HepG2 (cell line): ENCODE data around the gene LRP1-AS. TPM values are rescaled to one million over a fixed set of nuclear protein-coding genes. Genes with fewer than 3 reads are reported as not detected.

ENCODE experiments used
- ATAC-seq: fragments of 200-7000 bp; cut with Tn5 transposase; 3 replicates; pipeline ENCODE4 v1.9.1; 2020; ENCODE audit warnings: mild to moderate bottlenecking, moderate library complexity
- BruUV-seq: library from RNA; stranded (reverse); fragments of 400-500 nt; replicated peaks from 2 replicates; lab custom pipeline; 2021; lab: Mats Ljungman, UMichigan
- CTCF ChIA-PET: fragments of 300-600 bp; formaldehyde crosslinking; extraction: SDS; loops from one replicate; lab custom pipeline; 2021; ENCODE audit warnings: low total read pairs, inconsistent platforms, low intra/inter-chr PET ratio; lab: Yijun Ruan, JAX
- POLR2A ChIA-PET: fragments of 350-600 bp; sonication (Branson Sonifier 250); formaldehyde crosslinking; loops from one replicate; lab custom pipeline; 2020; ENCODE audit warnings: antibody characterized with exemption, inconsistent platforms; lab: Yijun Ruan, JAX
- DNase-seq: peaks from one replicate; pipeline ENCODE4 v3.0.0-alpha.2; 2015; ENCODE audit warnings: low spot score
- FAIRE-seq: peaks from 3 replicates; lab custom pipeline; 2011; peaks lifted over from hg19 to GRCh38; lab: Jason Lieb, UNC
- H2AFZ ChIP-seq: one replicate; pipeline ENCODE4 v1.6.1; 2011; ENCODE audit warnings: low read length, inconsistent platforms
- H3K27ac ChIP-seq: fragments of 300-600 bp; 3 replicates; pipeline ENCODE4 v1.8.0; 2011; ENCODE audit warnings: mixed run types, mild to moderate bottlenecking, mixed read lengths, low read length, inconsistent platforms; ENCODE audit not compliant: insufficient read depth; ENCODE audit errors: extremely low read length
- H3K27me3 ChIP-seq, 2 experiments: fragments of 200-600 bp in 1 of 2; 2 replicates in 1 of 2; 3 replicates in 1 of 2; pipeline versions ENCODE4 v1.6.0 to v1.8.0; 2011; ENCODE audit warnings: low read length in 2 of 2, mild to moderate bottlenecking in 2 of 2, moderate library complexity in 2 of 2, inconsistent platforms in 1 of 2; ENCODE audit not compliant: insufficient read depth in 2 of 2, control insufficient read depth in 1 of 2
- H3K36me3 ChIP-seq, 2 experiments: fragments of 200-600 bp in 1 of 2; replicated peaks in 1 of 2; 2 replicates in 1 of 2; 3 replicates in 1 of 2; pipeline versions ENCODE4 v1.5.1 to v1.8.0; 2011; ENCODE audit warnings: low read length in 2 of 2, inconsistent platforms in 1 of 2; ENCODE audit not compliant: insufficient read depth in 2 of 2, control insufficient read depth in 1 of 2
- H3K4me1 ChIP-seq: 2 replicates; pipeline ENCODE4 v1.5.1; 2012; ENCODE audit warnings: low read length, inconsistent platforms; ENCODE audit not compliant: insufficient read depth
- H3K4me2 ChIP-seq: 2 replicates; pipeline ENCODE4 v1.6.0; 2011; ENCODE audit warnings: low read depth, low read length, inconsistent platforms
- H3K4me3 ChIP-seq, 3 experiments: fragments of 200-600 bp in 1 of 3; sonication (generic), shearing (Covaris generic) in 1 of 3; replicated peaks in 1 of 3; 2 replicates each; pipeline ENCODE4 v1.5.1; 2011 to 2016; ENCODE audit warnings: low read length in 3 of 3, inconsistent platforms in 2 of 3, low read depth in 2 of 3, mild to moderate bottlenecking in 2 of 3, control low read depth in 1 of 3, mixed read lengths in 1 of 3; ENCODE audit not compliant: insufficient read depth in 1 of 3
- H3K79me2 ChIP-seq: one replicate; pipeline ENCODE4 v1.6.1; 2011; ENCODE audit warnings: low read length, inconsistent platforms; ENCODE audit not compliant: insufficient read depth
- H3K9ac ChIP-seq: 2 replicates; pipeline ENCODE4 v1.6.0; 2011; ENCODE audit warnings: mild to moderate bottlenecking, low read depth, low read length, inconsistent platforms; ENCODE audit not compliant: insufficient read depth
- H3K9me3 ChIP-seq: 2 replicates; pipeline ENCODE4 v1.5.1; 2012; ENCODE audit warnings: mild to moderate bottlenecking, low read length
- H4K20me1 ChIP-seq: 2 replicates; pipeline ENCODE4 v1.6.0; 2011; ENCODE audit warnings: inconsistent platforms, mild to moderate bottlenecking, low read length, moderate library complexity; ENCODE audit not compliant: insufficient read depth
- ATF5 ChIP-seq: sonication (generic); formaldehyde crosslinking; IDR thresholded peaks from 2 replicates; pipeline ENCODE4 v1.4.0; 2020; ENCODE audit warnings: mild to moderate bottlenecking, low read depth, missing genetic modification reagents
- ATF7 ChIP-seq, 2 experiments: fragments of 450-650 bp in 1 of 2; sonication (generic) in 1 of 2; formaldehyde crosslinking in 1 of 2; IDR thresholded peaks; 2 replicates each; pipeline versions ENCODE4 v1.4.0 to v1.6.1; 2016 to 2020; ENCODE audit warnings: antibody characterized with exemption in 1 of 2, mild to moderate bottlenecking in 1 of 2, missing genetic modification reagents in 1 of 2
- ELK4 ChIP-seq: sonication (generic); formaldehyde crosslinking; IDR thresholded peaks from 2 replicates; pipeline ENCODE4 v1.9.0; 2021; ENCODE audit warnings: missing genetic modification reagents, borderline replicate concordance
- EZH2 ChIP-seq: conservative IDR thresholded peaks from 2 replicates; pipeline ENCODE4 v1.6.1; 2012; ENCODE audit warnings: mild to moderate bottlenecking, low read depth, low read length, moderate library complexity
- GATAD2A ChIP-seq: IDR thresholded peaks from 2 replicates; pipeline ENCODE4 v1.6.1; 2016
- GPBP1L1 ChIP-seq: sonication (generic); formaldehyde crosslinking; IDR thresholded peaks from 2 replicates; pipeline ENCODE4 v1.5.0; 2020; ENCODE audit warnings: mild to moderate bottlenecking, missing genetic modification reagents
- KDM4B ChIP-seq: sonication (generic); formaldehyde crosslinking; IDR thresholded peaks from 2 replicates; pipeline ENCODE4 v1.4.0; 2020; ENCODE audit warnings: missing genetic modification reagents
- RBM39 ChIP-seq: fragments of 200-400 bp; formaldehyde crosslinking; IDR thresholded peaks from one replicate; pipeline ENCODE4 v1.6.1; 2018; ENCODE audit warnings: antibody characterized with exemption, mild to moderate bottlenecking, low read depth, low read length; ENCODE audit not compliant: poor library complexity, severe bottlenecking
- RXRA ChIP-seq: sonication (generic); formaldehyde crosslinking; IDR thresholded peaks from 2 replicates; pipeline ENCODE4 v1.5.1; 2020; ENCODE audit warnings: missing genetic modification reagents
- TRIM24 ChIP-seq: sonication (generic); formaldehyde crosslinking; IDR thresholded peaks from 2 replicates; pipeline ENCODE4 v1.8.0; 2022; ENCODE audit warnings: mild to moderate bottlenecking, missing genetic modification reagents
- TSC22D2 ChIP-seq: sonication (generic); formaldehyde crosslinking; IDR thresholded peaks from 2 replicates; pipeline ENCODE4 v1.5.1; 2020; ENCODE audit warnings: missing genetic modification reagents, mild to moderate bottlenecking, borderline replicate concordance
- YEATS4 ChIP-seq: sonication (generic); formaldehyde crosslinking; IDR thresholded peaks from 2 replicates; pipeline ENCODE4 v1.4.0; 2020; ENCODE audit warnings: missing genetic modification reagents, borderline replicate concordance
- YY1 ChIP-seq: IDR thresholded peaks from 2 replicates; pipeline ENCODE4 v1.6.1; 2011; ENCODE audit warnings: low read length, low read depth, moderate library complexity, mild to moderate bottlenecking; ENCODE audit not compliant: insufficient read depth, insufficient replicate concordance
- ZC3H13 ChIP-seq: sonication (generic); formaldehyde crosslinking; IDR thresholded peaks from 2 replicates; pipeline ENCODE4 v1.8.1; 2023; ENCODE audit warnings: mild to moderate bottlenecking, missing genetic modification reagents, moderate library complexity
- ZIK1 ChIP-seq: sonication (generic); formaldehyde crosslinking; IDR thresholded peaks from 2 replicates; pipeline ENCODE4 v1.5.0; 2020; ENCODE audit warnings: mild to moderate bottlenecking, low read depth, missing genetic modification reagents, borderline replicate concordance
- ZMYM2 ChIP-seq: sonication (generic); formaldehyde crosslinking; IDR thresholded peaks from 2 replicates; pipeline ENCODE4 v1.8.0; 2022; ENCODE audit warnings: mild to moderate bottlenecking, missing genetic modification reagents
- ZNF207 ChIP-seq: fragments of 450-650 bp; IDR thresholded peaks from 2 replicates; pipeline ENCODE4 v1.6.1; 2016; ENCODE audit warnings: antibody characterized with exemption, borderline replicate concordance
- ZNF512 ChIP-seq: sonication (generic); formaldehyde crosslinking; IDR thresholded peaks from 2 replicates; pipeline ENCODE4 v1.4.0; 2020; ENCODE audit warnings: mild to moderate bottlenecking, missing genetic modification reagents
- WGBS: methylation state at CpG from one replicate; pipeline ENCODE4 v1.1.6; 2017; ENCODE audit warnings: low lambda C conversion rate; 5-methylcytosine and 5-hydroxymethylcytosine counted together
- in situ Hi-C: cut with HindIII; loops from 2 replicates; pipeline ENCODE4 v1.10.0; 2017; ENCODE audit warnings: low pct_unique_long_range_greater_than_20kb; ENCODE audit not compliant: extremely low pct_ligation_motif_present
- intact Hi-C: fragments of 100-400 bp; cut with micrococcal nuclease; formaldehyde crosslinking; loops from one replicate; pipeline ENCODE4 v1.10.0; 2022; ENCODE audit not compliant: unreplicated experiment
- polyA plus RNA-seq, 8 experiments: library from polyadenylated mRNA; depleted of rRNA in 3 of 8; stranded (reverse) in 7 of 8; unstranded in 1 of 8; fragments of >200 nt; fragmentation: Illumina TruSeq in 4 of 8; extraction: Trizol in 4 of 8; gene quantifications; 2 replicates each; pipeline versions ENCODE4 v1.2.1 to v1.2.3, GENCODE V29; 2011 to 2016; ENCODE audit warnings: low read depth in 4 of 8, missing spikeins in 1 of 8, mixed read lengths in 1 of 8; ENCODE audit not compliant: insufficient read depth in 1 of 8
- total RNA-seq, 5 experiments: library from RNA; depleted of rRNA; stranded (reverse); fragments of >200 nt; fragmentation: Illumina TruSeq; extraction: Trizol; gene quantifications; 2 replicates each; pipeline ENCODE4 v1.2.3, GENCODE V29; 2016; ENCODE audit warnings: low read depth in 1 of 5

The LRP1-AS gene
- total and polyA plus RNA-seq, 2 of the 13 experiments (the other 11 are each of a cell fraction or from before 2014, with no cell fraction given) = 0.20 TPM; not detected in 1

- FAIRE-seq (peak; percentile 99), ATAC-seq (peak; percentile 88), DNase-seq (peak; percentile 99)
- in situ Hi-C loops (no loop called here), intact Hi-C loops (loop anchor here (1.0 kb wide), 3 partner anchors 10 to 96 kb away; partner anchors contain the start of gene ZBTB39)
- ChIA-PET CTCF (interaction anchor here (1.7 kb wide), 1 partner anchor 10 kb away, joined by 12 read pairs; the partner anchor contains the start of gene STAT6), POLR2A (interaction anchor here (0.5 to 13.5 kb wide), 19 partner anchors 9 to 736 kb away, joined by 3 to 309 read pairs (median 4); partner anchors contain the start of genes INHBE, LRP1, NAB2 and NEMP1)
- Histone ChIP-seq H3K9me3 (no peaks in the 10 kb centered on the region), H3K4me1 (peaks cover 44% of the 10 kb centered on the region), H3K27me3 (no peaks in the 10 kb centered on the region), H2AFZ (no peak overlapping the region), H4K20me1 (no peaks in the 10 kb centered on the region), H3K4me3 (peak overlapping the region; percentile 19 to 65 (median 34); a peak in 5 of 6 replicates), H3K9ac (peak overlapping the region; percentile 83), H3K27ac (peak overlapping the region; percentile 99), H3K79me2 (no peaks in the 10 kb centered on the region), H3K36me3 (peaks cover 11 to 15% of the 10 kb centered on the region in 2 experiments; a peak in 4 of 5 replicates), H3K4me2 (peak overlapping the region; percentile 94)
- WGBS = 3% methylated on average over 10 of the region's 15 CpGs
- no TSS peak for BruUV-seq
- TF ChIP-seq YEATS4 (CRISPR knock-in tag) = 0 out of 2 replicates have a peak, but pooled peaks have one; percentile 34
- no peak for TF ChIP-seq RBM39
- TF ChIP-seq KDM4B = 0 out of 2 replicates have a peak, but pooled peaks have one; percentile 19
- TF ChIP-seq ZC3H13 = no peak
- 0 out of 2 replicates have a peak, but pooled peaks have one; percentile 25 for TF ChIP-seq ATF7 (IDR thresholded peaks at IDR 0.05)
- TF ChIP-seq ATF7 (CRISPR knock-in tag; IDR thresholded peaks at IDR 0.05) = peak; percentile 77
- peak; percentile 96 for TF ChIP-seq ZMYM2
- 0 out of 2 replicates have a peak, but pooled peaks have one; percentile 8 for TF ChIP-seq TRIM24 (CRISPR knock-in tag)
- no peak for TF ChIP-seq GPBP1L1 (CRISPR knock-in tag)
- TF ChIP-seq TSC22D2 = no peak
- no peak for TF ChIP-seq ATF5 (CRISPR knock-in tag)
- TF ChIP-seq RXRA = peak; percentile 94
- no peak for TF ChIP-seq ELK4
- no peak for TF ChIP-seq ZNF512
- TF ChIP-seq ZNF207 = no peak
- TF ChIP-seq GATAD2A (CRISPR knock-in tag) = peak; percentile 85
- no peak; the same call in 1 of the 2 replicates for TF ChIP-seq ZIK1 (CRISPR knock-in tag)
- TF ChIP-seq YY1 = no peak
- no peak for TF ChIP-seq EZH2
Observed at GRCh38 chr12:57101892-57102695, 45.3 kb downstream of the LRP1-AS start.
